Endothelial cell of umbilical vein (primary cell): Measurements from ENCODE around the gene DGKD. TPM values are rescaled to one million over a fixed set of nuclear protein-coding genes. Genes with fewer than 3 reads are reported as not detected.

Source experiments
- BruUV-seq: library from RNA; stranded (reverse); fragments of 400-500 nt; replicated peaks from 2 replicates; lab custom pipeline; 2021; lab: Mats Ljungman, UMichigan
- CTCF ChIA-PET: fragments of 300-600, 350-600 bp; sonication (Branson Sonifier 250); formaldehyde crosslinking; loops from one replicate; lab custom pipeline; 2021; ENCODE audit warnings: antibody characterized with exemption, inconsistent platforms; lab: Charles Lee
- POLR2A ChIA-PET: fragments of 300-600, 350-600 bp; sonication (Branson Sonifier 250); formaldehyde crosslinking; loops from one replicate; lab custom pipeline; 2021; ENCODE audit warnings: antibody characterized with exemption, inconsistent platforms; lab: Charles Lee
- DNase-seq: peaks from one replicate; pipeline ENCODE4 v3.0.0-alpha.2; 2011; ENCODE audit warnings: low read depth, low spot score
- FAIRE-seq: peaks from 2 replicates; lab custom pipeline; 2011; peaks lifted over from hg19 to GRCh38; lab: Jason Lieb, UNC
- H2AFZ ChIP-seq: 2 replicates; pipeline ENCODE4 v1.6.0; 2012; ENCODE audit warnings: low read depth, low read length, control low read depth, inconsistent platforms
- H3K27ac ChIP-seq: 2 replicates; pipeline ENCODE4 v1.5.1; 2011; ENCODE audit warnings: low read depth, mild to moderate bottlenecking, control low read depth, low read length, moderate library complexity; ENCODE audit not compliant: insufficient read depth
- H3K27me3 ChIP-seq, 2 experiments: 2 replicates each; pipeline versions ENCODE4 v1.6.0 to v1.6.1; 2011; ENCODE audit warnings: low read length in 2 of 2, mixed read lengths in 1 of 2; ENCODE audit not compliant: control insufficient read depth in 2 of 2, insufficient read depth in 2 of 2
- H3K36me3 ChIP-seq, 2 experiments: 2 replicates in 1 of 2; 3 replicates in 1 of 2; pipeline ENCODE4 v1.5.1; 2011; ENCODE audit warnings: low read length in 2 of 2, mild to moderate bottlenecking in 1 of 2, moderate library complexity in 1 of 2; ENCODE audit not compliant: control insufficient read depth in 2 of 2, insufficient read depth in 2 of 2; ENCODE audit errors: extremely low read depth in 1 of 2
- H3K4me1 ChIP-seq: 3 replicates; pipeline ENCODE4 v1.5.1; 2011; ENCODE audit warnings: mild to moderate bottlenecking, low read length; ENCODE audit not compliant: control insufficient read depth, insufficient read depth; ENCODE audit errors: extremely low read depth
- H3K4me2 ChIP-seq: 2 replicates; pipeline ENCODE4 v1.6.1; 2011; ENCODE audit warnings: low read length, control low read depth, mixed read lengths; ENCODE audit not compliant: insufficient read depth
- H3K4me3 ChIP-seq, 3 experiments: fragments of 200-600 bp in 1 of 3; sonication (generic), shearing (Covaris generic) in 1 of 3; replicated peaks in 1 of 3; 2 replicates each; pipeline ENCODE4 v1.5.1; 2011 to 2016; ENCODE audit warnings: control low read depth in 3 of 3, low read length in 3 of 3, mild to moderate bottlenecking in 2 of 3, inconsistent platforms in 1 of 3, low read depth in 1 of 3, moderate library complexity in 1 of 3; ENCODE audit not compliant: insufficient read depth in 1 of 3
- H3K79me2 ChIP-seq: 2 replicates; pipeline ENCODE4 v1.6.0; 2012; ENCODE audit warnings: low read length, inconsistent platforms; ENCODE audit not compliant: control insufficient read depth, insufficient read depth
- H3K9ac ChIP-seq: replicated peaks from 2 replicates; pipeline ENCODE3; 2011; ENCODE audit warnings: low read length, control low read depth; ENCODE audit not compliant: insufficient read depth; ENCODE audit errors: extremely low read depth
- H3K9me1 ChIP-seq: replicated peaks from 3 replicates; pipeline ENCODE4 v1.6.0; 2011; ENCODE audit warnings: mild to moderate bottlenecking, low read length; ENCODE audit not compliant: control insufficient read depth, insufficient read depth; ENCODE audit errors: extremely low read depth
- H3K9me3 ChIP-seq: replicated peaks from 2 replicates; pipeline ENCODE4 v1.5.1; 2012; ENCODE audit warnings: low read length, inconsistent platforms; ENCODE audit not compliant: control insufficient read depth, insufficient read depth
- H4K20me1 ChIP-seq: replicated peaks from 2 replicates; pipeline ENCODE3; 2011; ENCODE audit warnings: mild to moderate bottlenecking, low read length; ENCODE audit not compliant: control insufficient read depth, insufficient read depth; ENCODE audit errors: extremely low read depth
- EZH2 ChIP-seq: IDR thresholded peaks from 2 replicates; pipeline ENCODE4 v1.6.1; 2012; ENCODE audit warnings: borderline replicate concordance, low read depth, mild to moderate bottlenecking, moderate library complexity, low read length, inconsistent platforms; ENCODE audit not compliant: severe bottlenecking
- FOS ChIP-seq: IDR thresholded peaks from 2 replicates; pipeline ENCODE4 v1.6.1; 2011; ENCODE audit warnings: mild to moderate bottlenecking, low read length, moderate library complexity, borderline replicate concordance; ENCODE audit not compliant: insufficient read depth
- GATA2 ChIP-seq: IDR thresholded peaks from 2 replicates; pipeline ENCODE4 v1.7.0; 2011; ENCODE audit warnings: low read depth, mild to moderate bottlenecking, moderate library complexity, mixed read lengths, low read length; ENCODE audit not compliant: insufficient read length, insufficient read depth
- JUN ChIP-seq: IDR thresholded peaks from 2 replicates; pipeline ENCODE4 v1.6.1; 2011; ENCODE audit warnings: borderline replicate concordance, low read depth; ENCODE audit not compliant: insufficient read length, insufficient read depth
- MYC ChIP-seq: IDR thresholded peaks from one replicate; pipeline ENCODE4 v1.6.1; 2011; ENCODE audit warnings: mild to moderate bottlenecking, low read depth, low read length
- POLR2A ChIP-seq: IDR thresholded peaks from 2 replicates; pipeline ENCODE4 v1.6.1; 2012; ENCODE audit warnings: low read depth, mild to moderate bottlenecking, control low read depth, low read length
- POLR2AphosphoS5 ChIP-seq: IDR thresholded peaks from 2 replicates; pipeline ENCODE4 v1.6.1; 2012; ENCODE audit warnings: low read depth, mild to moderate bottlenecking, control low read depth, low read length, moderate library complexity; ENCODE audit not compliant: insufficient read depth
- dilution Hi-C: fragments of 300-500 bp; cut with MboI; formaldehyde crosslinking; loops from one replicate; pipeline ENCODE4 v1.15.0; 2019; ENCODE audit warnings: low sequenced_read_pairs; ENCODE audit not compliant: extremely low pct_ligation_motif_present
- intact Hi-C: fragments of 100-400 bp; cut with micrococcal nuclease; formaldehyde crosslinking; loops from one replicate; pipeline ENCODE4 v1.10.0; 2022
- polyA plus RNA-seq, 4 experiments: library from polyadenylated mRNA; depleted of rRNA in 3 of 4; stranded (reverse) in 3 of 4; unstranded in 1 of 4; fragments of >200 nt; gene quantifications; 2 replicates each; pipeline versions ENCODE4 v1.2.1 to v1.2.3, GENCODE V29; 2011 to 2012; ENCODE audit warnings: missing spikeins in 1 of 4
- total RNA-seq: library from RNA; stranded (reverse); gene quantifications from 2 replicates; pipeline ENCODE4 v1.2.3, GENCODE V29; 2021
- TF ChIP-seq, protein P1 (sequence below): IDR thresholded peaks from 2 replicates; pipeline ENCODE4 v1.6.1; 2011; ENCODE audit not compliant: insufficient read depth, insufficient read length
- TF ChIP-seq, protein P2 (sequence below), 2 donors: IDR thresholded peaks; 1 replicate in 1 of 2; 2 replicates in 1 of 2; pipeline ENCODE4 v1.5.1; 2011; ENCODE audit warnings: low read length in 2 of 2, mild to moderate bottlenecking in 2 of 2, moderate library complexity in 2 of 2, control low read depth in 1 of 2, inconsistent platforms in 1 of 2, low read depth in 1 of 2; ENCODE audit not compliant: insufficient read depth in 1 of 2; ENCODE audit errors: extremely low read depth in 1 of 2

The DGKD gene
- total and polyA plus RNA-seq, 2 donors (not counting 3 experiments of a cell fraction or from before 2014, with no cell fraction given), result 10.8 to 36.6 TPM

DNA sequence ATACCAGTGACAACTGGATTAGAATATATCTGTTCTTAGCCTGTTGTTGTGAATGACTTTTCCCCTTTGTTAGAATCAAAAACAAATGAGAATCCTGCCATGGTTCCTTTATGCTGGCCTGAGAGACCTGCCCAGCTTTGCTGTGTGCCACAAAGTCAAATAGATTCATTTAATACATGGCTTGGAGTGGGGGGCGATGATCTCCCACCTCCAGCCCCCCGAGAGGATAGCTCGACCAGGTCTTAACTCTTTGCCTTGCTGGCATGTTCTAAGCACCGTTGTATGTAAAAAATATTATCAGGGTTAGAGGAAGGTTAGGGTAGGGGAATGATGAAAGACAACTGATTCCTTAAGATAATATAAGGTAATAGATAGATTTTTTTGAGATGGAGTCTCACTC is 22.2 kb upstream of the DGKD start:
- Histone ChIP-seq H4K20me1 (no peaks in the 10 kb centered on the region), H3K36me3 (no peaks in the 10 kb centered on the region), H3K27me3 (no peaks in the 10 kb centered on the region), H2AFZ (no peak overlapping the region), H3K4me2 (no peak overlapping the region), H3K9me3 (no peaks in the 10 kb centered on the region), H3K79me2 (no peaks in the 10 kb centered on the region), H3K27ac (no peak overlapping the region), H3K9ac (no peak overlapping the region), H3K4me1 (no peaks in the 10 kb centered on the region), H3K4me3 (no peak overlapping the region), H3K9me1 (no peaks in the 10 kb centered on the region)
- ChIA-PET POLR2A (no interaction called here), CTCF (interaction anchor here (0.9 to 1.6 kb wide), 3 partner anchors 14 to 22 kb away, joined by 3 to 5 read pairs (median 4); partner anchors contain the start of gene DGKD)
- FAIRE-seq, result no peak
- no TSS peak for BruUV-seq
- dilution Hi-C loops, result no loop called here
- TF ChIP-seq GATA2 (no peak), JUN (no peak), POLR2AphosphoS5 (no peak), EZH2 (no peak), FOS (no peak), MYC (no peak), POLR2A (no peak)
- TF ChIP-seq, protein P1, sequence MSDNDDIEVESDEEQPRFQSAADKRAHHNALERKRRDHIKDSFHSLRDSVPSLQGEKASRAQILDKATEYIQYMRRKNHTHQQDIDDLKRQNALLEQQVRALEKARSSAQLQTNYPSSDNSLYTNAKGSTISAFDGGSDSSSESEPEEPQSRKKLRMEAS, result no peak
- TF ChIP-seq, protein P2, sequence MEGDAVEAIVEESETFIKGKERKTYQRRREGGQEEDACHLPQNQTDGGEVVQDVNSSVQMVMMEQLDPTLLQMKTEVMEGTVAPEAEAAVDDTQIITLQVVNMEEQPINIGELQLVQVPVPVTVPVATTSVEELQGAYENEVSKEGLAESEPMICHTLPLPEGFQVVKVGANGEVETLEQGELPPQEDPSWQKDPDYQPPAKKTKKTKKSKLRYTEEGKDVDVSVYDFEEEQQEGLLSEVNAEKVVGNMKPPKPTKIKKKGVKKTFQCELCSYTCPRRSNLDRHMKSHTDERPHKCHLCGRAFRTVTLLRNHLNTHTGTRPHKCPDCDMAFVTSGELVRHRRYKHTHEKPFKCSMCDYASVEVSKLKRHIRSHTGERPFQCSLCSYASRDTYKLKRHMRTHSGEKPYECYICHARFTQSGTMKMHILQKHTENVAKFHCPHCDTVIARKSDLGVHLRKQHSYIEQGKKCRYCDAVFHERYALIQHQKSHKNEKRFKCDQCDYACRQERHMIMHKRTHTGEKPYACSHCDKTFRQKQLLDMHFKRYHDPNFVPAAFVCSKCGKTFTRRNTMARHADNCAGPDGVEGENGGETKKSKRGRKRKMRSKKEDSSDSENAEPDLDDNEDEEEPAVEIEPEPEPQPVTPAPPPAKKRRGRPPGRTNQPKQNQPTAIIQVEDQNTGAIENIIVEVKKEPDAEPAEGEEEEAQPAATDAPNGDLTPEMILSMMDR (IDR thresholded peaks at IDR 0.05; ENCODE audit: extremely low read depth in 1 of 2, insufficient read depth in 1 of 2, low read depth in 1 of 2, low read length in 2 of 2), result no peak
- intact Hi-C loops, result no loop called here
- DNase-seq, result no peak
